OCI-LY1 (cell line): ENCODE results near the gene ROPN1L.

Source experiments
- H2AFZ ChIP-seq: fragments of 200-600 bp; sonication (generic), shearing (Covaris generic); 2 replicates; pipeline ENCODE4 v1.6.0; 2014; ENCODE audit warnings: antibody characterized with exemption, mild to moderate bottlenecking, low read length
- H3F3A ChIP-seq: fragments of 200-600 bp; sonication (generic), shearing (Covaris generic); 2 replicates; pipeline ENCODE4 v1.6.0; 2014; ENCODE audit warnings: mild to moderate bottlenecking, antibody characterized with exemption, low read length, moderate library complexity; ENCODE audit not compliant: insufficient read depth
- H3K27ac ChIP-seq: fragments of 200-600 bp; sonication (generic); 2 replicates; pipeline ENCODE4 v1.5.1; 2014; ENCODE audit warnings: low read length, mixed run types, mild to moderate bottlenecking, low read depth; ENCODE audit not compliant: poor library complexity, severe bottlenecking
- H3K27me3 ChIP-seq: fragments of 200-600 bp; sonication (generic); 2 replicates; pipeline ENCODE4 v1.6.0; 2014; ENCODE audit warnings: antibody characterized with exemption, mild to moderate bottlenecking, low read length, moderate library complexity; ENCODE audit not compliant: insufficient read depth
- H3K36me3 ChIP-seq: fragments of 200-600 bp; sonication (generic); 2 replicates; pipeline ENCODE4 v1.6.1; 2014; ENCODE audit warnings: mild to moderate bottlenecking, antibody characterized with exemption, low read length, moderate library complexity, mixed read lengths; ENCODE audit not compliant: insufficient read depth
- H3K4me1 ChIP-seq: fragments of 200-600 bp; sonication (generic); 2 replicates; pipeline ENCODE4 v1.5.1; 2014; ENCODE audit warnings: mild to moderate bottlenecking, low read length, moderate library complexity; ENCODE audit not compliant: insufficient read depth, severe bottlenecking
- H3K4me2 ChIP-seq: fragments of 200-600 bp; sonication (generic), shearing (Covaris generic); 2 replicates; pipeline ENCODE4 v1.6.1; 2014; ENCODE audit warnings: low read length
- H3K4me3 ChIP-seq: fragments of 200-600 bp; sonication (generic); 2 replicates; pipeline ENCODE4 v1.5.1; 2014; ENCODE audit warnings: low read length, low read depth, mild to moderate bottlenecking, mixed read lengths; ENCODE audit not compliant: poor library complexity, severe bottlenecking
- H3K79me2 ChIP-seq: fragments of 200-600 bp; shearing (Covaris generic); 2 replicates; pipeline ENCODE4 v1.6.1; 2016; ENCODE audit warnings: mixed run types, low read length, mixed read lengths; ENCODE audit not compliant: insufficient read depth
- H3K9ac ChIP-seq: fragments of 200-600 bp; sonication (generic), shearing (Covaris generic); 2 replicates; pipeline ENCODE4 v1.6.1; 2014; ENCODE audit warnings: mild to moderate bottlenecking, low read length, mixed read lengths
- H3K9me2 ChIP-seq: fragments of 200-600 bp; sonication (generic), shearing (Covaris generic); 2 replicates; pipeline ENCODE4 v1.6.1; 2014; ENCODE audit warnings: low read depth, mild to moderate bottlenecking, low read length, mixed read lengths
- H3K9me3 ChIP-seq: fragments of 200-600 bp; shearing (Covaris generic); 2 replicates; pipeline ENCODE4 v1.6.1; 2014; ENCODE audit warnings: low read length, mixed read lengths
- H4K20me1 ChIP-seq: fragments of 200-600 bp; sonication (generic), shearing (Covaris generic); 2 replicates; pipeline ENCODE4 v1.6.0; 2016; ENCODE audit warnings: mild to moderate bottlenecking, low read length; ENCODE audit not compliant: insufficient read depth
- EZH2 ChIP-seq: fragments of 200-600 bp; sonication (generic), shearing (Covaris generic); IDR thresholded peaks from 2 replicates; pipeline ENCODE4 v1.8.0; 2017; ENCODE audit warnings: borderline replicate concordance, mixed run types, mild to moderate bottlenecking, antibody characterized with exemption, low read length, moderate library complexity, mixed read lengths
- TF ChIP-seq, protein P1 (sequence below): fragments of 200-600 bp; sonication (generic), shearing (Covaris generic); IDR thresholded peaks from 2 replicates; pipeline ENCODE4 v1.5.1; 2017; ENCODE audit warnings: mild to moderate bottlenecking, antibody characterized with exemption, low read length, moderate library complexity, mixed read lengths

ROPN1L gene

DNA sequence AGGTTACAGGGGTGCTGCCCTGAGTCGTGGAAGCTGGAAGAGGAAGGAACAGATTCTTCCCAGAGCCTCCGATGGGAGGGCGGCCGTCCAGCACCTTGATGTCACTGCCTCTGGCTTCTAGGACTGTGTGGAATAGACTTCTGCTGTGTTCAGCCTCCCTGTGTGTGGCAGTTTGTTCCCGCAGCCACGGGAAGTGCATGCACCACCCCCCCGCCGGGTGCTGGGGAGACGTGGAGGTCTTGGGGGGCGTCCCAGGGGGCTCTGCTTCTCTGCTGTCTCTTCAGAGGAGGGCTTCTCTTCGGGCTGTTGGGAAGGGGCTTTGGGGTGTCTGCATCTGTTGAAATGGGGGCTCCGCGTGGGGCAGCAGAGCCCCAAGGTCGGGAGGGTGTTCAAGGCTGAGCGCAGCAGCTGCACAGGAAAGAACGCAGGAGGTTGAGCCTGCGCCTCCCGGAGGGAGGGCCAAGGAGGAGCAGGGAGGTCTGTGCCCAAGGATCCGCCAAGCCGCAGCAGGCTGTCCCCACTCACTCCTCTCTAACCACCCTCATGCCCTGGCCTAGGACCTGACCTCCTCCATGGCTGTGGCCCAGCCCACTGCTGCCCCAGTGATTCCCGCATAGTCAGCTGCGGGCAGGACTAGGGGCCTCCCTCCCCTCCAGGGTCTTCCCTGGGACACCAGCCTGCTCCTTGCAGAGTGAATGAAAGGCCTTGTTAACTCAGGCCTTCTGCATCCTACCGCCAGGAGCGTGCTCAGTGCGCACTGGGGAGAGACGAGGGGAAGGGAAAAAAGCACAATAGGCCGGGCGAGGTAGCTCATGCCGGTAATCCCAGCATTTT, 45.0 kb downstream of the ROPN1L start:
- no peak overlapping the region for H3K27ac ChIP-seq
- H3K36me3 ChIP-seq: no peaks in the 10 kb centered on the region
- no peaks in the 10 kb centered on the region for H4K20me1 ChIP-seq
- H3K27me3 ChIP-seq: no peaks in the 10 kb centered on the region
- no peaks in the 10 kb centered on the region for H3K9me2 ChIP-seq
- H3K9ac ChIP-seq: no peak overlapping the region
- H3K9me3 ChIP-seq: no peaks in the 10 kb centered on the region
- H2AFZ ChIP-seq: no peak overlapping the region
- no peak overlapping the region for H3K4me2 ChIP-seq
- TF ChIP-seq EZH2: no peak
- TF ChIP-seq, protein P1, sequence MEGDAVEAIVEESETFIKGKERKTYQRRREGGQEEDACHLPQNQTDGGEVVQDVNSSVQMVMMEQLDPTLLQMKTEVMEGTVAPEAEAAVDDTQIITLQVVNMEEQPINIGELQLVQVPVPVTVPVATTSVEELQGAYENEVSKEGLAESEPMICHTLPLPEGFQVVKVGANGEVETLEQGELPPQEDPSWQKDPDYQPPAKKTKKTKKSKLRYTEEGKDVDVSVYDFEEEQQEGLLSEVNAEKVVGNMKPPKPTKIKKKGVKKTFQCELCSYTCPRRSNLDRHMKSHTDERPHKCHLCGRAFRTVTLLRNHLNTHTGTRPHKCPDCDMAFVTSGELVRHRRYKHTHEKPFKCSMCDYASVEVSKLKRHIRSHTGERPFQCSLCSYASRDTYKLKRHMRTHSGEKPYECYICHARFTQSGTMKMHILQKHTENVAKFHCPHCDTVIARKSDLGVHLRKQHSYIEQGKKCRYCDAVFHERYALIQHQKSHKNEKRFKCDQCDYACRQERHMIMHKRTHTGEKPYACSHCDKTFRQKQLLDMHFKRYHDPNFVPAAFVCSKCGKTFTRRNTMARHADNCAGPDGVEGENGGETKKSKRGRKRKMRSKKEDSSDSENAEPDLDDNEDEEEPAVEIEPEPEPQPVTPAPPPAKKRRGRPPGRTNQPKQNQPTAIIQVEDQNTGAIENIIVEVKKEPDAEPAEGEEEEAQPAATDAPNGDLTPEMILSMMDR: no peak
- H3F3A ChIP-seq: no peaks in the 10 kb centered on the region
- H3K4me3 ChIP-seq: no peak overlapping the region
- no peaks in the 10 kb centered on the region for H3K79me2 ChIP-seq
- H3K4me1 ChIP-seq: no peaks in the 10 kb centered on the region

DNA sequence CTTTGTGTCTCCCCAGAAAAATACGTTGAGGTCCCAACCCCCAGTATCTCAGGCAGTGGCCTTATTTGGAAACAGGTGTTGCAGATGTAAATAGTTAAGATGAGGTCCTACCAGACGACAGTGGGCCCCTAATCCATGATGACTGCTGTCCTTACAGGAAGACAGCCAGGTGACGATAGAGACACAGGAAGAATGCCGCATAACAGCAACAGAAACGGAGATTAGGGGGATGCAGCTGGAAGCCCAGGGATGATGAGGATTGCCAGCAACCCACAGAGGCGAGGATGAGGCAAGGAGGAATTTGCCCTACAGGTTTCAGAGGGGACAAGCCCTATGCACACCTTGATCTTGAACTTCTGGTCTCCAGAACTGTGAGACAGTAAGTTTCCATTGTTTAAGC, 46.5 kb downstream of the ROPN1L start:
- no peak overlapping the region for H3K27ac ChIP-seq
- no peaks in the 10 kb centered on the region for H4K20me1 ChIP-seq
- no peaks in the 10 kb centered on the region for H3K9me2 ChIP-seq
- TF ChIP-seq, protein P1: no peak
- TF ChIP-seq EZH2: no peak
- no peaks in the 10 kb centered on the region for H3K9me3 ChIP-seq
- H3K27me3 ChIP-seq: no peaks in the 10 kb centered on the region
- H3K4me1 ChIP-seq: no peaks in the 10 kb centered on the region
- H3K79me2 ChIP-seq: no peaks in the 10 kb centered on the region
- no peak overlapping the region for H2AFZ ChIP-seq
- H3F3A ChIP-seq: no peaks in the 10 kb centered on the region
- H3K9ac ChIP-seq: no peak overlapping the region
- H3K36me3 ChIP-seq: no peaks in the 10 kb centered on the region
- H3K4me3 ChIP-seq: no peak overlapping the region
- no peak overlapping the region for H3K4me2 ChIP-seq

DNA sequence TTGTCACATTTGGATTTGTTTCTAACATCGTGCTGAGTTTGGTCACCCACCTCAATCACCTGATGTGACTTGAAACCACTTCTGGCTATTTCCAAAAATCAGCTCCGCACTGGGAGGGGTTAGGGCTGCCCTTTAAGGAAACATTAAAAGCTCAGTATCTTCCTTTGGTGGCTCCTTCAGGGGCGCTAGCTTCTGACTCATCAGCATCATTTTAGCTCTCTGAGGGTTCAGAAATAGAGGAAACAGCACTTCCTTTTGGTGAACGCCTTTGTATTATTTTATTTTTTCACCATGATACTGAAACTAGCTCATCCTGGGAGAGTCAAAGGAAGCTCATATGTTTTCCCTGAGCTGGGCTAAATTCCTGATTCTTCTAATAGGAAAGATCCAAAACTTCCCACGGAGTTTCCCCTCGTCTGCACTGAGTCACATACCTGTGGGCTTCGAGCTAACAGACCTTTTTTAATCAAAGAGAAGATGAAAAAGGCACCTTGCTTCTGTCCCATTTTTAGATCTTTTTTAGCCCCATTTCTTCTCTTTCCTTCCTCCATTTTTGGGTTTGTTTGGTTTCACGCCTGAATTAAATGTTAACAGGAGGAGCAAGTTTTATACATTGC, 48.2 kb downstream of the ROPN1L start:
- Histone ChIP-seq H3K9me3 (peaks cover 7% of the 10 kb centered on the region), H2AFZ (no peak overlapping the region), H3K27me3 (no peaks in the 10 kb centered on the region), H3K36me3 (no peaks in the 10 kb centered on the region; the same call in 1 of the 2 replicates), H3K79me2 (no peaks in the 10 kb centered on the region), H3K9ac (no peak overlapping the region), H4K20me1 (no peaks in the 10 kb centered on the region), H3K4me3 (no peak overlapping the region), H3K4me2 (no peak overlapping the region), H3K4me1 (no peaks in the 10 kb centered on the region), H3K9me2 (no peaks in the 10 kb centered on the region), H3F3A (no peaks in the 10 kb centered on the region), H3K27ac (no peak overlapping the region)
- no peak for TF ChIP-seq EZH2
- TF ChIP-seq, protein P1: no peak
